ENCODE data around the gene MTSS2.
A peak's percentile ranks its signal among the peaks of the same experiment; 100 is the strongest.

The MTSS2 gene

DNA sequence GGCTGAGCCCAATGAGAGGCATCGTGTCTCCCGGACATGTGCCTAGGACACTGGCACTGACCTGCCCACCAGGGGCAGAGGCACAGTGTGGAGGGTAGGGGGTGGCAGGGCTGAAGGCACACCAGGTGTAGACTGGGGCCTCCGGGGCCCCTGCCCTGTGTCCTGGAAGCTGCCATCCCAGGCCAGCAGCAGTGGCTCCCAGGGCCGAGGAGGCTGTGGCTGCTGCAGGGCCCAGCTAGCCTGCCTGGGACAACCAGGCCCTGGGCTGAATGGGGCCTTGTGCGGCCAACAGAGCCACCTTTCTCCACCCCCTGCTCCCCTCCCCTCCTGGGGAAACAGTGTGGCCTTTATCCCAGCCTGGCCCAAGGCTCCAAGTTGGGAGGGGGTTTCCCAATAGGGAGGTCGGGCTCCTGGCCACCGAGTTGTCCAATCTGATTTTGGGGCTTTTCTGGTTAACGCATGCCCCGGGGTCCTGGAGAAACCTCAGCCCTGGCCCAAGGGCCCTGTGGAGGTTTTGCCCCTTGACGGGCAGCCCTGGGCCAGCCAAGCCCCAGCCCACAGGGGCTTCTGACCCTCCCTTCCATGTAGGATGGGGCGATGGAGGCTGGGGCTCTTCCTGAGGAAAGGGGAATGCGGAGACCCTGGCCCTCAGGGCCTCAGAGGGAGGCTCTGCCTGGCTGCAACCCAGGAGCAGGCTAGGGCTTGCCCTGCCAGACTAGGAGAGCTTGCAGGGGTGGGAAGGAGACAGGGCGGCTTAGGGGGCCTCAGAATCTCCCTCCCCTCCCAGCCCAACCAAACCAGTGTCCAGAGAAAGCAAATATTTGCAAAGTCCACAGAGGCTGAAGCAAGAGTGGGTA lies 4.2 kb downstream of the MTSS2 start:
- peaks cover 7 to 55% (median 53%) of the 10 kb centered on the region in 5 donors for H3K4me1 ChIP-seq (ENCODE audit: control insufficient read depth in 5 of 5, insufficient read depth in 5 of 5, low read length in 5 of 5)

DNA sequence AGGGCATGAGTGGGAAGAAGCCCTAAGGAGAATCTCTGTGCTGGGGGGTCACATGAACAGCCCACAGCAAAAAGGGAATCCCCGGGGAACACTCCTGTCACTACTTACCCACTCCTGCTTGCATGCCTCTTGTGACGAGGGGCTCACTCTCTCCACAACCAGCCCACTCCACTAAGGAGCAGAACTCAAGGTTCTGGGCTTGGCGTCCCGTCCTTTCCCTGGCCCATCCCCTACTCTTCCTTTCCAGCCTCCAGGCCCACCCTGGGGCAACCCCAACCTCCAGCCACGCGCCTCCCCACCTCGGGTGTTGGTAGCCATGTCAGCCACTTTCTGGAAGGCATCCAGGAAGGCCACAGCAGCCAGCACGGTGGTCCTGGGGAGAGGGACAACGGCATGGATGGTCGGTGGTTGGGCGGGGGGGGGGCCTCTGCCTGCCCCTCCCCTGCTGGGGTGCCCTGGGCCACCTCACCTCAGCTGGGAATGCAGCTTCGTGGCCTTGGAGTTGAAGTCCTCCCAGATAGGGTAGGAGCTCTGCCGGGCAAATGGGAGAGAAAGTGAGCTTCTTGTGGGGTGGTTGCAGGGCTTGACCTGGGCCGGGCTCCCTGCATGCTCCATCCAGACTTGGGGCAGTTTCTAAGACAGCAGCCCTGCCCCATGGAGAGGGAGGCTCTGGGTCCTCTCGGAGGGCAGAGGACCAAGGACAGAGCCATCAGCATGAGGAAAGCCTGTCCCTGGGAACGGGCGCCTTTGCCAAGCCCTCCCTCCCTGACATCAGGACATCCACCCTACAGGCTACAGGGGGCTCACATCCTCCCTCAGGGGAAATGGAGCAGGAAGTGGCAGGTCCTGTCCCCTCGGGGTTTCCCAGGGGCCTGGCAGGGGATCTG lies 5.1 kb downstream of the MTSS2 start:
- Histone ChIP-seq H3K27me3 (ENCODE audit: control insufficient read depth in 5 of 5, insufficient read depth in 4 of 5, low read length in 5 of 5) (no peaks in the 10 kb centered on the region), H3K9ac (ENCODE audit: low read length in 5 of 5) (peak overlapping the region in 2 of 5 donors; percentile 43 to 71), H3K4me3 (ENCODE audit: low read depth in 1 of 5, low read length in 5 of 5) (no peak overlapping the region), H3K27ac (ENCODE audit: low read depth, low read length) (no peak overlapping the region), H3K9me3 (ENCODE audit: control insufficient read depth in 5 of 5, low read length in 5 of 5) (no peaks in the 10 kb centered on the region), H3K4me1 (ENCODE audit: control insufficient read depth in 5 of 5, insufficient read depth in 5 of 5, low read length in 5 of 5) (peaks cover 7 to 57% (median 52%) of the 10 kb centered on the region in 5 donors), H3K36me3 (ENCODE audit: control insufficient read depth in 5 of 5, insufficient read depth in 5 of 5, low read length in 5 of 5) (peaks cover 0 to 42% (median 34%) of the 10 kb centered on the region in 5 donors)

More for the DNA sequence above, 4.2 kb downstream of the MTSS2 start:
- Histone ChIP-seq H3K27ac (ENCODE audit: low read depth, low read length) (peak overlapping the region; percentile 10), H3K36me3 (ENCODE audit: control insufficient read depth in 5 of 5, insufficient read depth in 5 of 5, low read length in 5 of 5) (peaks cover 0 to 34% (median 25%) of the 10 kb centered on the region in 5 donors), H3K9me3 (ENCODE audit: control insufficient read depth in 5 of 5, low read length in 5 of 5) (no peaks in the 10 kb centered on the region), H3K27me3 (ENCODE audit: control insufficient read depth in 5 of 5, insufficient read depth in 4 of 5, low read length in 5 of 5) (no peaks in the 10 kb centered on the region), H3K9ac (ENCODE audit: low read length in 5 of 5) (peak overlapping the region in 3 of 5 donors; percentile 43 to 71 (median 55)), H3K4me3 (ENCODE audit: low read depth in 1 of 5, low read length in 5 of 5) (no peak overlapping the region)

DNA sequence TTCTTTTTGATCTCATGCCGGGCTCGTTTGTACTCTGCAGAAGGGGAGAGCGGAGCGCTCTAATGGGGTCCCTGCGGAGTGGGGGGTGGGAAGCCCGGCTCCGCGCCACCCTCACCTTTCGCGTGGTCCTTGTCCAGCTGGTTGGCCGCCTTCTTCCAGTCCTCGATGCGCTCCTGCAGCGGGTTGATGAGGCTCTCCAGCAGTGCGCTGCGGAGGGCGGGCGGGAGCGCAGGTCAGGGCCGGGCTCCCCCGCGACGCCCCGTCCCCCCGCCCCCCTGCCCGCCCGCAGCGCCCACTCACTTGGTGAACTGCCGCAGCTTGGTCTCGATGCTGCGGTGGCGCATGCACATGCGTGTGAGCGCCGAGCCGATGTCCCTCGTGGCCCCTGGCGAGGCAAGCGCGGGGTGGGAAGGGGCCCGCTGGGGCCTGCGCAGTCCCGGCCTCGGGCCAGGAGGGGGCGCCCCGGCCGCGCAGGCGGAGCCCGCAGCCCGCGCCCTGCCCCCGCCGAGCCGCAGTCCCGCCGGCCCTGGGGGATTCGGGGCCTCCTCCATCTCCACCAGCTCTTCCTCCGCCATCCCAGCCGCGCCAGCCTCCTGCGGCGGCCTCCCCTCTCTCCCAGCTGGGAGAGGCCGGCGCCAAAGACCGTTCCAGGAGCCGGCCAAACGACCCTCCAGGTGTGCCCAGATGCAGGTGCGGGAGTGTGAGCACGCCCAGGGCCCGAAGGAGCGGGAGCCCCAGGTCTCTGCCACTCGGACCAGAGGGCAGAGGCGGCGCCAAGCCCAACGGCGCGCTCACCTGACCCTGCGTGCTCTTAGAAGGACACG lies 6.0 kb downstream of the MTSS2 start:
- Histone ChIP-seq H3K36me3 (ENCODE audit: control insufficient read depth in 5 of 5, insufficient read depth in 5 of 5, low read length in 5 of 5) (peaks cover 0 to 45% (median 39%) of the 10 kb centered on the region in 5 donors), H3K27ac (ENCODE audit: low read depth, low read length) (no peak overlapping the region), H3K9ac (ENCODE audit: low read length in 5 of 5) (peak overlapping the region in 1 of 5 donors; percentile 19), H3K4me1 (ENCODE audit: control insufficient read depth in 5 of 5, insufficient read depth in 5 of 5, low read length in 5 of 5) (peaks cover 6 to 51% (median 46%) of the 10 kb centered on the region in 5 donors), H3K27me3 (ENCODE audit: control insufficient read depth in 5 of 5, insufficient read depth in 4 of 5, low read length in 5 of 5) (no peaks in the 10 kb centered on the region), H3K4me3 (ENCODE audit: low read depth in 1 of 5, low read length in 5 of 5) (no peak overlapping the region), H3K9me3 (ENCODE audit: control insufficient read depth in 5 of 5, low read length in 5 of 5) (no peaks in the 10 kb centered on the region)

DNA sequence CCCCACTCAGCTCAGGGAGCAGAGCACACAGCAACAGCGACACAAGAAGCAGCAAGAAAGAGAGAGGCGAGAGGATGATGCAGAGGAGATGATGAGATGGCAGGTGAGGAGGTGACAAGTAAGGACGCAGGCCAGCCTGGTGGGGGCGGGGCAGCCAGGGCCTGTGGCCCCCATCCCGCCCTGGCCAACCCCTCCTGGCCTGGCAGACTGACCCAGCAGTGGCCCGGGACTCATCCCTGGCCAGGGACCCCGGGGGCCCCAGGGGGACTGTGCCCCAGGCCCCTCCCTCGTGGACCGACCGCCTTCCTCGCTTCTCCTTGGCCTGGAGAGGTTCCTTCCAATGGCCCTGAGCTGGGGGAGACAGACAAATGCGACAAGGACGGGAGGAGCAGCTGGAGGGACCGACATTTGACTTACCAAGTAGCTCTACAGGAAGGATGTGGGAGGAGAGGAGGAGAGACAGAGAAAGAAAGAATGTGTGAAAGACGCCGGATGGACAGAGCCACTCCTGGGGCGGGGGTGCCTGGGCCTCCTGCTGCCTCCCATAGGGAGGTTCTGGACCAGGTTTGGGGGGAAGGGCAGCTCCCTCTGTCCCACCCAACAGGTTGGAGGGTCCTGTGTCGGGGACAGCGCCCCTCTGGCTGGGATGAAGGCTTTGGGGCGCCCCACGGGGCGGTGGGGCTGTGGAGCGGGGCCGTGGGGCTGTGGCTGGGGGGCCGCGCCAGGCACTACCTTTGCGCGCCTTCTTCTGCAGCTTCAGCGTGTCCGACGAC lies 6.8 kb downstream of the MTSS2 start:
- H3K27me3 ChIP-seq (ENCODE audit: control insufficient read depth in 5 of 5, insufficient read depth in 4 of 5, low read length in 5 of 5): no peaks in the 10 kb centered on the region
- H3K4me3 ChIP-seq (ENCODE audit: low read depth in 1 of 5, low read length in 5 of 5): no peak overlapping the region
- no peak overlapping the region for H3K27ac ChIP-seq (ENCODE audit: low read depth, low read length)
- peaks cover 0 to 52% (median 46%) of the 10 kb centered on the region in 5 donors for H3K36me3 ChIP-seq (ENCODE audit: control insufficient read depth in 5 of 5, insufficient read depth in 5 of 5, low read length in 5 of 5)
- no peak overlapping the region for H3K9ac ChIP-seq (ENCODE audit: low read length in 5 of 5)
- H3K4me1 ChIP-seq (ENCODE audit: control insufficient read depth in 5 of 5, insufficient read depth in 5 of 5, low read length in 5 of 5): peaks cover 4 to 44% (median 38%) of the 10 kb centered on the region in 5 donors
- H3K9me3 ChIP-seq (ENCODE audit: control insufficient read depth in 5 of 5, low read length in 5 of 5): no peaks in the 10 kb centered on the region

DNA sequence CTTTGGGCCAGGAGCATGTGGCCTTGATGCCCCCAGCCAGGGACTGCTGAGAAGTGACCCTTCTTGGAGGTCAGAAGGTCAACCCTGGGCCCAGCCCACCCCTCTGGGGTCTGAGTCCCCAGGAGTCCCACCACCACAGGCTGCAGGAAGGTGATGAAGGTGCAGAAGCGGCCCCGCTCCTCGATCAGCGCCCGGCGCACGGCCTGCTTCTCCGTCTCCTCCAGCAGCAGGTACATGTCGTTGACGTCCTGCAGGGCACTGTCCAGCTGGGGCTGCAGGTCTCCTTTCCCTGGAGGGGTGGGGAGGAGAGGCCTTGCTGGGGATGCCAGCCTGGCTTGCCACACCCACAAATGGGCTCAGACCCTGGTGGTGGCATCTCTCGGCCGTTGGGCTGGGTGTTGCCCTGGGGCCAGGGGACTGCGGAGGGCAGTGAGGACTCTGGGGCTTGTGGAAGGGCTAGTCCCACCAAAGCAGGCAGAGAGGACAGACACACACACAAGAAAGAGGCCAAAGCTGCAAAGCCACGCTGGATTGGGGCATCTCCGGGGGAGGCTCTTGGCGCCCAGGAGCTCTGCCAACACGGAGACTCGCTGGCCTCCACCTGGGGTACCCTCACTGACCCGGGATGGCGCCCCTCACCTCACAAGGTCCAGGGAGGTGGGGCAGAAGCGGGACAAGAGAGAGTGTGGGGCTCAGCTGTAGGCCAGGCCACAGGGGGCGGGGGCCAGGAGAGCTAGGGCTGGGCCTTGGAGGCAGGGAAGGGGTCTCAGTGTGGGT lies 7.5 kb downstream of the MTSS2 start:
- Histone ChIP-seq H3K9ac (ENCODE audit: low read length in 5 of 5) (no peak overlapping the region), H3K27ac (ENCODE audit: low read depth, low read length) (no peak overlapping the region), H3K4me3 (ENCODE audit: low read depth in 1 of 5, low read length in 5 of 5) (no peak overlapping the region), H3K36me3 (ENCODE audit: control insufficient read depth in 5 of 5, insufficient read depth in 5 of 5, low read length in 5 of 5) (peaks cover 4 to 57% (median 51%) of the 10 kb centered on the region in 5 donors), H3K27me3 (ENCODE audit: control insufficient read depth in 5 of 5, insufficient read depth in 4 of 5, low read length in 5 of 5) (no peaks in the 10 kb centered on the region), H3K4me1 (ENCODE audit: control insufficient read depth in 5 of 5, insufficient read depth in 5 of 5, low read length in 5 of 5) (peaks cover 4 to 37% (median 32%) of the 10 kb centered on the region in 5 donors), H3K9me3 (ENCODE audit: control insufficient read depth in 5 of 5, low read length in 5 of 5) (no peaks in the 10 kb centered on the region)

DNA sequence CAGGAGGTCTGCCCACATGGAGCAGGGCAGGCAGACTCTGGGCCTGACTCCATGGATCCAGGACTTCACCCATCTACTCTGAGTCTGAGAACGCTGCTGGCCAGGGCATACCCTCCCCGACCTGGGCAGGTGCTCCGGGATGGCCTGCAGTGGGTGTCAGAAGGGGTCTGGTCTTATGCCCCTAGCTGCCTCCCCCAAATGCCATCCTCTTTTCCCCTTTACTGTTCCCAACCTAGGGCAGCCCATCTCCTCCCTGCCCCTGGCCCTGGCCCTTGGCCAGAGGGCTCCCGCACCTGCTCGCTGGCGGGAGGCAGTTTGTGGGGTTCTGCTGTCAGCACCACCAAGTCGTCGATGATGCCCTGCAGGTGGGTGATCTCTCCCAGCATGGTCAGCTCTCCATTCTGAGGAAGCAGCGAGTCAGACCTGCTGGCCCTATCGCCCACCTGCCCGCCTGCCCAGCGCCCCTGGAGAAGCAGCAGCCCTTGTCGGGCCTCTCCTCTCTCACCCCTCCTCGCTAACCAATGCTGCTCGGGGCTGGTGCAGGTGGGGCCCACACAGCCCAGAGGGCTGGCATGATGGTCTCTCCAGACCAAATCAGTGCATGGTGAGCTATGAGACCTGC lies 8.2 kb downstream of the MTSS2 start:
- Histone ChIP-seq H3K4me1 (ENCODE audit: control insufficient read depth in 5 of 5, insufficient read depth in 5 of 5, low read length in 5 of 5) (peaks cover 4 to 30% (median 29%) of the 10 kb centered on the region in 5 donors), H3K36me3 (ENCODE audit: control insufficient read depth in 5 of 5, insufficient read depth in 5 of 5, low read length in 5 of 5) (peaks cover 6 to 64% (median 56%) of the 10 kb centered on the region in 5 donors), H3K9me3 (ENCODE audit: control insufficient read depth in 5 of 5, low read length in 5 of 5) (no peaks in the 10 kb centered on the region), H3K4me3 (ENCODE audit: low read depth in 1 of 5, low read length in 5 of 5) (no peak overlapping the region), H3K9ac (ENCODE audit: low read length in 5 of 5) (no peak overlapping the region), H3K27ac (ENCODE audit: low read depth, low read length) (no peak overlapping the region), H3K27me3 (ENCODE audit: control insufficient read depth in 5 of 5, insufficient read depth in 4 of 5, low read length in 5 of 5) (no peaks in the 10 kb centered on the region)

DNA sequence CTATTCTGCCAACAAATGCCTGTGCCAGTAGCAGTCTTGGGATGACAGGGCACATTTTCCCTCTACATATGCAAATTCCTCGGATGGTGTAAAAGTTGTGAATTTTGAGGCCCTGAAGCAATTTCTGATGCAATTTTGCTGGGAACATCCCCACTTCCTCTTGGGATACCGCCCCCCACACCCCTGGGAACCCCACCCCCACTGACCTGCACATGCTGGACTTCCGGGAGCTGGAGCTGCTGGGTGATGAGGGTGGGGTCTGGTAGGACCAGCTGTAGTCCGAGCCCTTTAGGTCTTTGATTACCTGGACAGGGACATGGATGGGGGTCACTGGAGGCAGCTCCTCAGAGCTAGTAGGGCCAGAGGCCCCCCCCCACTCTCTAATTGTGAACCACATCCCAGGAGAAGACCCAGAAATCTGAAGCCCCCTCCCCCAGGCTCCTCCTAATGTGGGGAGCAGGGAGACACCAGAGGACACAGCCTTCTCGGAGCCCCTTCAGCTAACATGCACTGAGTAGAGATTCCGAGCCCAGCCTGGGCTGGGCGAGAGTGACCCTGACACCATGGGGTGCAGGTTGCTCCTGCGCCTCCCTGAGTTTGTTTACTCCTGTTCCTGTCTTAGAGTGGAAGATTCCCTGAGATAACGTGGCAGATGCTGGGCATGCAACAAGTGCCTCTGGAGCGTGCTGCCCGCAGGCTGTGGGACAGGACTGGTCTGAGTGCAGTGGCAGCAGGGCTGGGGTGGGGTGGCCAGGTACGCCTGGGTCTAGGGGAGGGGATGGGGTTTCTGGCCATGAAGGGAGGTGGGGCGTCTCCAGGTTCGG lies 9.0 kb downstream of the MTSS2 start:
- Histone ChIP-seq H3K27me3 (ENCODE audit: control insufficient read depth in 5 of 5, insufficient read depth in 4 of 5, low read length in 5 of 5) (no peaks in the 10 kb centered on the region), H3K4me1 (ENCODE audit: control insufficient read depth in 5 of 5, insufficient read depth in 5 of 5, low read length in 5 of 5) (peaks cover 4 to 23% (median 22%) of the 10 kb centered on the region in 5 donors), H3K36me3 (ENCODE audit: control insufficient read depth in 5 of 5, insufficient read depth in 5 of 5, low read length in 5 of 5) (peaks cover 6 to 70% (median 58%) of the 10 kb centered on the region in 5 donors), H3K27ac (ENCODE audit: low read depth, low read length) (no peak overlapping the region), H3K9ac (ENCODE audit: low read length in 5 of 5) (no peak overlapping the region), H3K4me3 (ENCODE audit: low read depth in 1 of 5, low read length in 5 of 5) (no peak overlapping the region), H3K9me3 (ENCODE audit: control insufficient read depth in 5 of 5, low read length in 5 of 5) (no peaks in the 10 kb centered on the region)

Data from subcutaneous abdominal adipose tissue (tissue), 5 donors.